GM18873 (cell line): ENCODE results near the gene R3HDM2.
"Not testable (repeated sequence)": the region's sequence is repeated elsewhere in the genome, so short reads cannot be mapped to it uniquely, and the experiment has no call there.

Source experiments
- ATAC-seq: cut with Tn5 transposase; IDR thresholded peaks from one replicate; pipeline ENCODE4 v1.9.1; 2021; ENCODE audit warnings: mild to moderate bottlenecking, moderate library complexity, moderate number of reproducible peaks; ENCODE audit not compliant: unreplicated experiment, low FRiP score

Gene R3HDM2

DNA sequence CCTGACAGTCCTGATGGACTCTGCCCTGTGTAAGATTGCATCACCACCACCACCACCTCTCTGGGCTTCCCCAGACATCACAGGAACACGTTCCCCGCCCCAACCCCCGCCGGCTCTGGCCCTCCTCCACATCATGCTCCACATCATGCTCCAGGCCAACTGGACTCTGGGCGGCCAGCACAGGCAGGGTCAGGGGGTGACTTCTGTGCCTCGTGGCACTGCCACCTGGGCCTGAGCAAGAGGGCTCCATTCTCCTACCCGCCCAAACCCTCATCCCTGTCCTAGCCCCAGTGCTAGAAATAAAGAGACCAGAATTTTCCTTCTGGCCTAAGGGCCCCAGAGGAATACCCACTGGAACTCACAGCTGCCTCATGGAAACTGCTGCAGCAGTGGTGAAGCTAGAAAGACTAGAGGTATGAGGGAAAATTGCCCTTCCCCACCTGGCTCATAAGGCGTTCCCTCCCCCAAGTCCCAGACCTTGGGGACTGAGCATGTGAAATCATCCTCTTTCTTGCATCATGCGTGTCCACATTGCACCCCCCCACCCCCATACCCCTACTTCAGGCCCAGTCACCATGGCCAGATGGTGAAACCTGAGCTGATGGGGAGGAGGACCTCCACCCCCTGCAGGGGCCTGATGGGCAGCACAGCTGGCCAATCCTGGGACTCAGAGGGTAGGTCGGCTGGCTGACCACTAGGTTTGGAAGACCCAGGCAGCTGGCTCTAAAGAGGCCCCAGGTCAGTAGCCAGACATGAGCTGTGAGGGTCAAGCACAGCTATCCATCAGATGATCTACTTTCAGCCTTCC lies 23.9 kb upstream of the R3HDM2 start, which contains the start of gene INHBE:
INHBE (plus strand) TSS at position 742 of the 808 bp plus-strand sequence. CDS start 230 bp downstream, outside the sequence.
- no peak for ATAC-seq

DNA sequence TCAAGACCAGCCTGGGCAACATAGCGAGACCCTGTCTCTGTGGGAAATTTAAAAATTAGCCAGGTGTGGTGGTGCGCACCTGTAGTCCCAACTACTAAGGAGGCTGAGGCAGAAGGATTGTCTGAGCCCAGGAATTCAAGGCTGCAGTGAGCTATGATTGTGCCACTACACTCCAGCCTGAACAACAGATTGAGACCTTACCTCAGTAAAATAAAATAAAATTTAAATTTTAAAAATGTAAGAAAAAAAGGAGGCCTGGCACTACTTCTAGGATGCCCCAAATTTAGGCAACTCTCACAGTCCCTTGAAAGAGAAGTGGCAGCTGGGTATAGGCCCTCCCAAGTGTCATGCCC lies 23.3 kb upstream of the R3HDM2 start:
- ATAC-seq: no peak

DNA sequence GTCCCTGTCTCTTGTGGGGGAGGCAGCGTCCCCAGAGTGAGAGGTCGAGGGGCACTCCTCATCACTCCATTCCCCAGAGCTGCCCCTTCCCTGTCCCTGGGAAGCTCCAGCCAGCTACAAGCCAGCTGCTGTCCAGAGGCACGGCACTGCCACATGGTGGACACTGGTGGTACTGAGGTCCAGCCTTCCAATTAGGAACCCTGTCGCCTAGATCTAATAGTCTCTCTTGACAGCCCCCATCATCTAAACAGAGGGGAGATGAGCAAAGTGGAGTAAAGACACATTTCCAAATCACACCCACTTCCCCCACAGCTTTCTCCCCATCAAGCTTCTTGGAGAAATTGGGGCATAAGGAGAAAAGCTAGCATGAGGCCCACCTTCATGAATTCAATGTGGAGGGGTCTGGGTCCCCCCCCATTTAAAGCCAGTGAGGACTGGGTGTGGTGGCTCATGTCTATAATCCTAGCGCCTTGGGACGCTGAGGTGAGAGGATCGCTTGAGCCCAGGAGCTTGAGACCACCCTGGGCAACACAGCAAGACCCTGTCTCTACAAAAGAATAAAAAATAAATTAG lies 22.2 kb upstream of the R3HDM2 start:
- ATAC-seq: no peak

DNA sequence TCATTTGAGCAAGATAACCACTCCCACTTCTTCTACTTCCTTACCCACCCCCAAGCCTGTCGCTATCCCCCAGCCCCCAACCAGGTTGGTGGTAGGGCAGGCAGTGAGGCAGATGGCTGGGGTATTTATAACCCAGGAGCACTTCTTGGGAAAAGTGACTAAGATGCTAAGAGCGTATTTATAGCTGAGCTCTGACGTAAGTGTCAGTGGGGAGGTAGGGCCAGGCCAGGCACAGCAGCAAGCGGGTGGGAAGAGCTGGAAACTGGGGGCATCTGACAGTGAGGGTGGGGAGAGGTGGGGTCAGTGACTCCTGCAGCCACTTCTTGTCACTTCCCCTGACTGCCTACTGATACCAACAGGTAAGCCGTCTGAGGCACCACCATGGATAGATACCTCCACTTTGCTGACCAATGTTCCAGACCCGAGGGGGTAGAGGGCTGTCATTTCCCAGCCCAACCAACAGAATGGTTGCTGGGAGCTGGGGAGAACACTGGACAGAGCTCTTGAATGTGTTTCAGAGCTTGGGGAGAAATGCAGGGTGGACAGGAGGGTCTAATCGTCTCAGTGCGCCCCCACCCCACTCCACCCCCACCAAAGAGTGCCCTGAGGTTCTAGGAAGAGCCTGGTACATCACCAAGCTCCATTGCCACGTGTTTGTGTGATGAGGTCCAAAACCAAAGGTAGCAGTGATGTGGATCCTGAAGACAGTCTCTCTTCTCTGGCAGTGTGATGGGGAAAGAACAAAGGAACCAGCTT lies 21.5 kb upstream of the R3HDM2 start:
- no peak for ATAC-seq

DNA sequence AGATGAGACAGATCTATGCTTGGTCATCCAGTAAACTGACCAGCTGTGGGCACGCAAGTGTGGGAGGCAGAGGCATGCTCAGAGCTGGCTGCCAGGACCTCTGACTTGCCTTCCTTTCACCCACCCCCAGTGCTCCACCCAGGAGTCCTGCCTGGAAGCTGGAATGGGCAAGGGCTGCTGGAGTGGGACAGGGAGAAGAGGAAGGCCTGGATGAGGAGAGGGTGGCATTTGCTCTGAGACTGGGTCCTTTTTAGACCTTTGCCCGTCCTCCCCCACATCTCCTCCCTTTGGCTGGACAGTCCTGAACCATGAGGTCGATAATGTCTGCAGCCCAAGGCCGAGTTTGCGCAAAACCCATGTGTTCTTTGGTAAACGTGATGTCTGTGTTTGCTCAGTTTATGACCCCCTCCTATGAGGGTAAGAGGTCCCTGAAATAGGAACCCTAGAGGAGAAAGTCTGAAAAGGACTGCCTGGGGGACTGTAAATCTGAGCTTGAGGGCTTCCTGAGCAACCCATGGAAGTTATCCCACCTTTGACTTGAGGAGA lies 20.5 kb upstream of the R3HDM2 start:
- no peak for ATAC-seq

DNA sequence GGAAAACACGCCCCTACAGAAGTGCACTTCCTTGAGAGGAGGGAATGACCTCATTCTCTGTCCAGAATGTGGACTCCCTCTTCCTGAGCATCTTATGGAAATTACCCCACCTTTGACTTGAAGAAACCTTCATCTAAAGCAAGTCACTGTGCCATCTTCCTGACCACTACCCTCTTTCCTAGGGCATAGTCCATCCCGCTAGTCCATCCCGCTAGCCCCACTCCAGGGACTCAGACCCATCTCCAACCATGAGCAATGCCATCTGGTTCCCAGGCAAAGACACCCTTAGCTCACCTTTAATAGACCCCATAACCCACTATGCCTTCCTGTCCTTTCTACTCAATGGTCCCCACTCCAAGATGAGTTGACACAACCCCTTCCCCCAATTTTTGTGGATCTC lies 19.2 kb upstream of the R3HDM2 start:
- ATAC-seq: no peak

DNA sequence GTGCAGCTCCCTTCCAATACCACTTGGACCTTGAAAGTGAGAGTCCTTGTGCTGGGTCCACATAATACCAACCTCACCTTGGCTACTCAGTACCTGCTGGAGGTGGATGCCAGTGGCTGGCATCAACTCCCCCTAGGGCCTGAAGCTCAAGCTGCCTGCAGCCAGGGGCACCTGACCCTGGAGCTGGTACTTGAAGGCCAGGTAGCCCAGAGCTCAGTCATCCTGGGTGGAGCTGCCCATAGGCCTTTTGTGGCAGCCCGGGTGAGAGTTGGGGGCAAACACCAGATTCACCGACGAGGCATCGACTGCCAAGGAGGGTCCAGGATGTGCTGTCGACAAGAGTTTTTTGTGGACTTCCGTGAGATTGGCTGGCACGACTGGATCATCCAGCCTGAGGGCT lies 18.5 kb upstream of the R3HDM2 start:
- ATAC-seq: no peak

DNA sequence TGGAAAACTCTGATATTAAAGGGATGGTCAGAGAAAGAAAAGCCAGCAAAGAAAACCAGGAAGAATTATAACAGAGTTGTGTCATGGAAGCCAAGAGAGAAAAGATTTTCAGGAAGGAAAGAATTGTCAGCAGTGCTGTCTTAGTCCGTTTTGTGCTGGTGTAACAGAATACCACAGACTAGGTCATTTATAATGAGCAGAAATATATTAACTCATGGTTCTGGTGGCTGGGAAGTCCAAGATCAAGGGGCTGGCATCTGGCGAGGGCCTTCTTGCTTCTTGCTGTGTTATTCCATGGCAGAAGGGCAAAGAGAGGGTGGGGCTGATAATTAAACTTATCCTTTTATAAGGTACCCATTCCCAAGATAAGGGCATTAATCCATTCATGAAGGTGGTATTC lies 17.8 kb upstream of the R3HDM2 start:
- no peak for ATAC-seq

DNA sequence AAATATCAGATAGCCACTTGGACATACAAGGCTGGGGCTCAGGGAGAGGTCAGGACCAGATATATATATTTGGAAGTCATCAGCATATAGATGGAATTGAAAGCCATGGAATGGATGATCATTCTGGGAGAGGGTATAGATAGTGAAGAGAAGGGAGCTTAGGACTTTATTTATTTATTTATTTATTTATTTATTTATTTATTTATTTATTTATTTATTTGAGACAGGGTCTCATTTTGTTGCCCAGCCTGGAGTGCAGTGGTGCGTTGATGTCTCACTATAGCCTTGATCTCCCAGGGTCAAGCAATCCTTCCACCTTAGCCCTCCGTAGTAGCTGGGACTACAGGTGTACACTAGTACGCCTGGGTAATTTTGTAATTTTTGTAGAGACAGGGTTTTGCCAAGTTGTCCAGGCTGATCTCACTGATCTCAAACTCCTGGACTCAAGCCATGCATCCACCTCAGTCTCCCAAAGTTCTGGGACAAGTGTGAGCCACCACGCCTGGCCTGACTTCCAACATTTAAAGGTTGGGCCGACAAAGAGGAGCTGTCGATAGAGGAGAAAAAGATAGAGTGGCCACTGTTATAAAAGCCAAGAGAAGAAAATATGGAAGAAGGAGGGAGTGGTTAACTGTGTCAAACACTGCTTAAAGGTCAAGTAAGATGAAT lies 15.6 kb upstream of the R3HDM2 start:
- no peak for ATAC-seq

DNA sequence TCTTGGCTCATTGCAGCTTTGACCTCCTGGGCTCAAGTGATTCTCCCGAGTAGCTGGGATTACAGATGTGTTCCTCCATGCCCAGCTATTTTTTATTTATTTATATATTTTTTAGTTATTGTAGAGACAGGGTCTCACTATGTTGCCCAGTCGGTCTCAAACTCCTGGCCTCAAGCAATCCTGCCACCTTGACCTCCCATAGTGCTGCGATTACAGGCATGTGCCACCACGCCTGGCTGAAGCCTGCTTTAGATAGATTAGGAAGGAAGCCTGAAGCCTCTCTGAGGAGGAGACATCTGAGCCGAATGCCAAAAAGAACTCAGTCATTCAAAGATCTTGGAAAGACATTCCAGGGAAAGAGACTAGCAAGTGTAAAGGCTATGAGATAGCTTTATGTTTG lies 13.9 kb upstream of the R3HDM2 start:
- ATAC-seq: no peak

DNA sequence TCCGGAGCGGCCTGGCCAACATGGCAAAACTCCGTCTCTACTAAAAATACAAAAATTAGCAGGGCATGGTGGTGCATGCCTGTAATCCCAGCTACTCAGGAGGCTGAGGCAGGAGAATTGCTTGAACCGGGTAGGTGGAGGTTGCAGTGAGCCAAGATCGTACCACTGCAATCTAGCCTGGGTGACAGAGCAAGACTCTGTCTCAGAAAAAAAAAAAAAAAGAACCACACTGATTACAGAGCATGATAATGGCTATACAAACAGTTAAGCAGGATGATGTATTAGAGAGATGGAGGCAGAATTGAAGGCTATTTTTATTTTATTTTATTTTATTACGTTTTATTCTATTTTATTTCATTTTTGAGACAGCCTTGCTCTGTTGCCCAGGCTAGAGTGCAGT lies 13.5 kb upstream of the R3HDM2 start:
- not testable (repeated sequence) for ATAC-seq

DNA sequence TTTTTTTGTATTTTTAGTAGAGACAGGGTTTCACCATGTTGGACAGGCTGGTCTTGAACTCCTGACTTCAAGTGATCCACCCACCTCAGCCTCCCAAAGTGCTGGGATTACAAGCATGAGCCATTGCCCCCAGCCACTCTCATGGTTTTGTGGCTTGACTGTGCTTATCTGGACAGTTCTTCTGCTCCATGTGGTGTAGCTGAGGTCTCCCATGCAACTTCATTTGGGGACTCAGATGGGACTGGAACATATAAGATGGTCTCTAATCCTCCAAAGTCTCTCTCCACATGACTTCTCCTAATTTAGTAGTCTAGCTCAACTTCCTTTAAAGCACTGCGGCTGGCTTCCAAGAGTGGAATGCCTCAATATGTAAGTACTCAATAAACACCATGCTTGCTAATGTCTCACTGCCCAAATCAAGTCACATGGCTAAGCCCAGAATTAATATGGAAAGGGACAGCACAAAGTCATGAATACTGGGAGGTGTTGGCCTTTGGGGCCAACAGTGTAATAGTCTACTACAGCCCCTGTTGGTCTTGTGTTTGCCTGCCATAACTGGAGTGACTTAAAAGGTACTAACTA lies 11.1 kb upstream of the R3HDM2 start:
- ATAC-seq: no peak

DNA sequence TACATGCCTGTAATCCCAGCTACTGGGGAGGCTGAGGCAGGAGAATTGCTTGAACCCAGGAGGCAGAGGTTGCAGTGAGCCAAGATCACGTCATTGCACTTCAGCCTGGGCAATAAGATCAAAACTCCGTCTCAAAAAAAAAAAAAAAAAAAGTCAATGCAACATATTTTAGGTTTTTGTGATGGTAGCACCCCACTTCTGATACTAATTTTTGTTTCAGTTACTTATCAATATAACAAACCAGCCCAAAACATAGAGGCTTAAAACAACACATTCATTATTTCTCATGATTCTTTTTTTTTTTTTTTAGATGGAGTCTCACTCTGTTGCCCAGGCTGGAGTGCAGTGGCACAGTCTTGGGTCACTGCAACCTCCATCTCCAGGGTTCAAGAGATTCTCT lies 10.6 kb upstream of the R3HDM2 start:
- not testable (repeated sequence) for ATAC-seq

DNA sequence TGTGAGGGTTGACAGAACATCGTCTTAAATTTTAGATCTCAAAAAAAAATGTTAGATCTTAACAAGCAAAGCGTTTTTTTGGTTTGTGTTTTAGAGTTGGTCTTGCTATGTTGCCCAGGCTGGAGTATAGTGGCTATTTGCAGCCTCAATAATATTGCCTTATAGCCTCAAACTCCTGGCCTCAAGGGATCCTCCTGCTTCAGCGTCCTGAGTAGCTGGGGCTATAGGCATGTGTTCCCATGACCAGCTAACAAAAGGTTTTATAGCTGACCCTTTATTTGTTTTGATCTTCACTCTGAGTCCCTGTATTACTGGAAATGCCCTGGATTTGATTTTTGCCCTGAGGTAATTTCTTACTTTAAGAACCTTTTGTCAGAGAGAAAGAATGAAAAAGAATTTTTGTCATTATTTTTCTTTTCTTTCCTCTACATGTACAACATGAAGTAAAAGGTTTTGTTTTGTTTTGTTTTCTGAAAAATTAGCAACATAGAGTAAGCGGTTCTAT lies 9.0 kb upstream of the R3HDM2 start:
- no peak for ATAC-seq

DNA sequence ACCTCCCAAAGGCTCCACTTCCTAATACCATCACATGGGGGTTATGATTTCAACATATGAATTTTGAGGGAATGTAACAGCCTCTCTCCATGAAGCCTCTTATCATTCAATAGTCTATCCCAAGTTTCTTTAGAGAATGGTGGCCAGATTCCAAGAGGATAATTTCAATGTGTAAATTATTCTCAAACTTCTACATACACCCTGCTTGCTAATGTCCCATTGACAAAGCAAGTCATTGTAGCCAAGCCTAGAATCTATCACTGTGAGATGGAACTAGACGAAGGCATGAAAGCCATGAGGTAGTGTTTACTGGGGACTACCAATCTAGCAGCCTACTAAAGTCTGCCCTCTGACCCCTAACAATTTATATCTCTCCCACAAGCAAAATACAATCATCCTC lies 7.6 kb upstream of the R3HDM2 start:
- no peak for ATAC-seq

DNA sequence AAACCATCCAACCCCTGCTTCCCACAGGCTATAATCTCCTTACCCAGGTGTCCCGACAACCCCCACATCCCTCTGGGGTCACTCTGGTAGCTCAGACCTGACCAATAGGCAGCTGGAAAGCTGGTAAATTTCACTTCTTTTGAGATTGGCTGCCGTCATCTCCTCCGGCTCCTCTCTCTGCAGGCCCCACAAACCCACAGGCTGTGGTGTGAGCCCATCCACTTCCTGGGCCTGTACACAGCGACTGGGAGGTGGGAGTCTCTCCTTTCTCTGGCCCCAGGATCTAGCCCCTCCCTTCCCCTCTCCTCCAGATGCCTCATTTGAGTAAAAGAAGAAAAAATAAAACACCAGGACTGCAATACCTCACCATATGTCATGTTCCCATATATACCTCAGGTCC lies 4.5 kb upstream of the R3HDM2 start:
- no peak for ATAC-seq

DNA sequence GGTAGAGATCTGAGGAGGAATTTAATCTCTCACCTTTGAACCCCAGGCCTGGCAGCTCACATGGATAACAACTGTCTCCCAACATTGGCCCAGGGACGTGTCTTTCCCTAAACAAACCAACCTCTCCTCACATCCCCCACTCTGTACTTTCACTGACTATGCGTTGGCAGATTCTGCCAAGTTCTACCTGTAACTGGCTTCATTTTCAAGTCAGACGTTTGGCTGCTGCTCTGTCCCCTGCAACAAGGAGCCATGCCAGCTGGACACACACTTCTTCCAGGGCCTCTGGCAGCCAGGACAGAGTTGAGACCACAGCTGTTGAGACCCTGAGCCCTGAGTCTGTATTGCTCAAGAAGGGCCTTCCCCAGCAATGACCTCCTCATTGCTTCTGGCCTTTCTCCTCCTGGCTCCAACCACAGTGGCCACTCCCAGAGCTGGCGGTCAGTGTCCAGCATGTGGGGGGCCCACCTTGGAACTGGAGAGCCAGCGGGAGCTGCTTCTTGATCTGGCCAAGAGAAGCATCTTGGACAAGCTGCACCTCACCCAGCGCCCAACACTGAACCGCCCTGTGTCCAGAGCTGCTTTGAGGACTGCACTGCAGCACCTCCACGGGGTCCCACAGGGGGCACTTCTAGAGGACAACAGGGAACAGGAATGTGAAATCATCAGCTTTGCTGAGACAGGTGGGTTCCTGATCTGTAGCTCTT lies 3.8 kb upstream of the R3HDM2 start, which contains the start of gene INHBC:
INHBC (plus strand) TSS at position 268 of the 707 bp plus-strand sequence; CDS start at position 371, 103 bp downstream.
- no peak for ATAC-seq

DNA sequence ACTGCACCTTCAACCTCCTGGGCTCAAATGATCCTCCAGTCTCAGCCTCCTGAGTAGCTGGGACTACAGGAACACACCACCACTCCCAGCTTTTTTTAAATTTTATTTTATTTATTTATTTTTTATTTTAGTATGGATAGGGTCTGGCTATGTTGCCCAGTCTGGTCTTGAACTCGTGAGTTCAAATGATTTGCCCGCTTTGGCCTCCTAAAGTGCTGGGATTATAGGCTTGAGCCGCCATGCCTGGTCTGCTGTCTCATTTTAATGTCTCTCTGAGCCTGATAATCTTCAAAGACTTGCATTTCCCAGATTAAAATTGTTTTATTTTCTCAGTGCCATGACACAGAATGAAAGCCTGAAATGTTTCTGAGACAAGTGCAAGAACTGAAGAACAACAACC lies 2.5 kb upstream of the R3HDM2 start:
- ATAC-seq: no peak

DNA sequence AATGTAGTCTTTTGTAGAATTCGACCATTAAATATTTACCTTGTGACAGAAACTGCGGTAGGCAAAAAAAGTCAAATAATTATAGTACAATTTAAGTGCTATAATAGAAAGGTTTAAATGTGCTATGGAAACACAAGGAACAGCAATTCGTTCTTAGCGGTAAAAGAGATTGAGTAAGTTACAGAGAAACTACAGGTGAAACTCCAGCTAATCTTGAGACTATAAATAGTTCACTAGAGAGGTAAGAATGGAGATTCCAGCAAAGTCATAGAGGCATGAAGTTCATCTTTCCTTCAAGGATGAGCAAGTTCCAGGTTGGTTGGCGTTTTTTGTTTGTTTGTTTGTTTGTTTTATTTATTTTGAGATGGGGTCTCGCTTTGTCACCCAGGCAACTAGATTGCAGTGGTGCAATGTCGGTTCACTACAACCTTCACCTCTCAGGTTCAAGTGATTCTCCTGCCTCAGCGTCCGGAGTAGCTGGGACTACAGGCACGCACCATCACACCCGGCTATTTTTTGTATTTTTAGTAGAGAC lies 878 bp upstream of the R3HDM2 start:
- no peak for ATAC-seq
